ENCODE measurements around the gene DPYD.
A peak's percentile ranks its signal among the peaks of the same experiment; 100 is the strongest.

DPYD gene

GRCh38 chr1:97160818-97161217, 760.0 kb downstream of the DPYD start:
- H3K27ac ChIP-seq: no peak overlapping the region
- no peak for TF ChIP-seq CTCF (conservative IDR thresholded peaks at IDR 0.05)

- TF ChIP-seq CTCF (conservative IDR thresholded peaks at IDR 0.05): no peak
- no peak overlapping the region for H3K27ac ChIP-seq
Measured at GRCh38 chr1:97159342-97159741, 761.5 kb downstream of the DPYD start.

- TF ChIP-seq CTCF (conservative IDR thresholded peaks at IDR 0.05): no peak
- H3K27ac ChIP-seq: no peak overlapping the region
Measured at GRCh38 chr1:97158691-97159096, 762.1 kb downstream of the DPYD start.

- no peak for TF ChIP-seq CTCF (conservative IDR thresholded peaks at IDR 0.05)
- H3K27ac ChIP-seq: no peak overlapping the region
Measured at GRCh38 chr1:97157991-97158390, 762.8 kb downstream of the DPYD start.

- TF ChIP-seq CTCF (conservative IDR thresholded peaks at IDR 0.05): no peak
Measured at GRCh38 chr1:97151651-97152050, 769.2 kb downstream of the DPYD start.

GRCh38 chr1:97145321-97145956, 775.4 kb downstream of the DPYD start:
- peak overlapping the region; percentile 24; the same call in 1 of the 2 replicates for H3K27ac ChIP-seq
- no peak for TF ChIP-seq CTCF (conservative IDR thresholded peaks at IDR 0.05)

More at GRCh38 chr1:97151651-97152050, 769.2 kb downstream of the DPYD start:
- peak overlapping the region; percentile 29 for H3K27ac ChIP-seq

- no peak overlapping the region for H3K27ac ChIP-seq
- no peak for TF ChIP-seq CTCF (conservative IDR thresholded peaks at IDR 0.05)
Measured at GRCh38 chr1:97144527-97144926, 776.3 kb downstream of the DPYD start.

All from VCaP (cell line).